Activated naive CD8-positive, alpha-beta T cell (primary cell): ENCODE results near the gene STXBP1.

Source experiments
- H3K27ac Mint-ChIP-seq: one replicate; pipeline ENCODE4 v1.8.0; 2021; ENCODE audit warnings: mixed read lengths
- H3K27me3 Mint-ChIP-seq: one replicate; pipeline ENCODE4 v1.8.0; 2021; ENCODE audit warnings: mixed read lengths
- H3K36me3 Mint-ChIP-seq: one replicate; pipeline ENCODE4 v1.8.0; 2021; ENCODE audit warnings: mixed read lengths
- H3K4me1 Mint-ChIP-seq: one replicate; pipeline ENCODE4 v1.8.0; 2021; ENCODE audit warnings: low read depth, mixed read lengths
- H3K4me3 Mint-ChIP-seq: one replicate; pipeline ENCODE4 v1.8.0; 2021; ENCODE audit warnings: mild to moderate bottlenecking, mixed read lengths
- H3K9me3 Mint-ChIP-seq: one replicate; pipeline ENCODE4 v1.8.0; 2021; ENCODE audit warnings: low read depth, mixed read lengths

The STXBP1 gene

DNA sequence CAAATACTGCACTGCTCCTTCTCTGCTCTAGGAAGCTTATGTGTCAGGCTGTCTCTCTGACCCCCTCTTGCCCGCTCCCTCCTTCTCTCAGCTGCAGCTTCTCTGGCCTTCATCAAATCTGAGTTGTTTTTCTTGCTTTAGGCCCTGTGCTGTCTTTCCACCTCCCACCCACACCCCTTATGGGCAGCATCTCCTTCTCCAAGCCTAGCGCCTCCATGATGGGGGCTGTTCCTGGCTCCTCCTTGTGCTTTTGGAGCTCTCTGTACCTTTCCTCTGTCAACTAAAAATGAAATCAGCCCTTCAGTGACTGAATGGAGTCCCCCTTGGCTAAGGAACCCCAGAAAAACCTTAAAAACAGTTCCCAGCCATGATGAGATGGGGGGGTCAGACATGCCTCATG, 88.1 kb downstream of the STXBP1 start:
- Mint-ChIP-seq H3K27me3 (no peaks in the 10 kb centered on the region), H3K4me3 (peak overlapping the region; percentile 43), H3K27ac (peak overlapping the region; percentile 16), H3K4me1 (peaks cover 11% of the 10 kb centered on the region), H3K9me3 (no peaks in the 10 kb centered on the region), H3K36me3 (no peaks in the 10 kb centered on the region)

DNA sequence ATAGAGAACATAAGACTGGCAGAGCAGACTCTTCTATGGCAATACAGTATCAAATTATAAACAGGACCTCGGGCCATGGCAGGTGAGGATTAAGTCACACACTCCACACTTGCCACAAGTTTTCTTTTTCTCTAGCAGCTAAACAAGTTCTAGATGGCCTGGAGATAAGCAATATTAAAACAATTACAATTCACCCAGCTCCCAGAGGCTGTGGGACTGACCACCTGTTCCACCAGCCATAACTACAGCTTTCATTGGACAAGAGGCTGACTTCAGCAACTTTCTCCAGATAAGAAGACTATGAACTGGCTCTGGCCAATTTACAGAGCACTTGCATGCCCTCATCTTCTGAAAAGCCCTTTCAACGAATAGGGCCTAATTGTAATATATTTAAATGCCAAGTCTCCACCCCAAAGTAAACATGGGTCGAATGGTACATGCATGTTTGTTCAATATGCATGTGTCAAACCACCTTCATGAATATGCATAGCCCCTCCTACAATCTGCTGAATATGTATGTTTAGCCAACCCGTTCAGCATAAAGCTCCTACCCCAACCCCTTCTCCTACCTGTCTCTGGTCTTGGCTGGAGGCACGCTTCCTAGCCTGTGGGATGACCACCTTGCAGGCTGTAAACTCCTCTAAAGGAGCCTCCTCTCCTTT, 88.6 kb downstream of the STXBP1 start:
- H3K27ac Mint-ChIP-seq, result peak overlapping the region; percentile 16
- peaks cover 11% of the 10 kb centered on the region for H3K4me1 Mint-ChIP-seq
- H3K4me3 Mint-ChIP-seq, result peak overlapping the region; percentile 43
- no peaks in the 10 kb centered on the region for H3K27me3 Mint-ChIP-seq
- no peaks in the 10 kb centered on the region for H3K9me3 Mint-ChIP-seq
- no peaks in the 10 kb centered on the region for H3K36me3 Mint-ChIP-seq

DNA sequence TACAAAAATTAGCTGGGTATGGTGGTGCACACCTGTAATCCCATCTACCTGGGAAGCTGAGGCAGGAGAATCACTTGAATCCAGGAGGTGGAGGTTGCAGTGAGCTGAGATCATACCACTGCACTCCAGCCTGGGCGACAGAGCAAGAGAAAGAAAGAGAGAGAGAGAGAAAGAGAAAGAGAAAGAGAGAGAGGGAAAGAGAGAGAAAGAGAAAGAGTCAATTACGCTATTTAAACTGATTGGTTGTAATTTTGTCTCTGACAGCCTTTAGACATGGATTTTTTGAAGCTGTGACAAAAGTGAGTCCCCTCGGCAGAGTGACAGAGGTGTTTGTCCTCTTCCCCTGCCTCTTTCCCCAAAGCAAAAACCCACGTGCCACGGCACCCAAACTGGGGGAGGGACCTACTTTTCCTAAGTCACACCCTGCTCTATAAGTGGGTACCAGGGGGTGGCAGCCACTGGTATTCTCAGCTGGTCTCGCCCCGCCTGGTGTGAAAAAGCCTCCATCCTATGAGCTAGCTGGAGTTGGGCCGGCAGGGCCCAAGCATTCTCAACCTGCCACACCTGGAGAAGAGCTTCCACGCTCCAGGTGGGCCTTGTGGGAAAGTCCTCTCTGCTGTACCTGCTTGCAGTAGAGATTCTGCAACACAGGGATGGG, 91.3 kb downstream of the STXBP1 start:
- H3K9me3 Mint-ChIP-seq, result no peaks in the 10 kb centered on the region
- no peaks in the 10 kb centered on the region for H3K27me3 Mint-ChIP-seq
- H3K4me1 Mint-ChIP-seq, result peaks cover 23% of the 10 kb centered on the region
- H3K27ac Mint-ChIP-seq, result no peak overlapping the region
- no peaks in the 10 kb centered on the region for H3K36me3 Mint-ChIP-seq
- no peak overlapping the region for H3K4me3 Mint-ChIP-seq

DNA sequence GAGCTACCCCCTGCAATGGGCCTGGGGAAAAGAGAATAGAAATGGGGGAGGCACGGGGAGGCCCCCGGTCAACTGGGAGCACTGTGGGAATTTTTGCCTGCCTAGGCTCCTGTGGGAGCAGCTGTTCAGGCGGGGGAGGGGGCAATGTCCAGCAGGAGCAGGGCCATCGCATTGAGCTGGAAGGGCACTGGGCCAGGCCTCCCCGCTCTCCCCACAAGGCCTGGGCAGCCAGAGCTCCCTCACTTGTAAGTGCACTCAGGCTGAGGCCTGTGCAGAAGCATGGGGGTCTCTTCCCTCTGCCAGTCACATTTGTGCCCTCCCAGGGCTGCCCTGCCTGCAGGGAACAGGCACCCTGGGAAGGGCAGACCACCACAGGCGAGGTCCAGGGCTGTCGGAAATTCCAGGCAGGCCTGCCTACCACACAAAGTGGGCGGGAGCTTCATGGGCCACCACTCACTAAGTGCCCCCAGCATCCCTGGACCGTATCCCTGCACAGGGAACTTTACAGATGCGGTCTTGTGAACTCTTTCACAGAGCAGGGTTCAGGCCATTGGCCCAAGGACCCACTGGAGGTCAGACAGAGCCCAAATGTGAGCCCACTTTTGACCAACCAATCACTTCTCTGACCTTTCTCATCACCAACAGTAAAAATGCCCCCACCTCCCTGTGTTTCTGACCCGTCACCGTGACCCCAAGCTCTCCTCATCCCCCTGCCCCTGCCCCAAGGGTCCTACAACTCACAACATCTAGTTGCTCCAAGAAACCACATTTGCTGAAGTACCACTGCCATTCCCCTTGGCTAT, 93.7 kb downstream of the STXBP1 start:
- Mint-ChIP-seq H3K27me3 (no peaks in the 10 kb centered on the region), H3K9me3 (no peaks in the 10 kb centered on the region), H3K36me3 (peaks cover 2% of the 10 kb centered on the region), H3K27ac (no peak overlapping the region), H3K4me3 (no peak overlapping the region), H3K4me1 (peaks cover 22% of the 10 kb centered on the region)

DNA sequence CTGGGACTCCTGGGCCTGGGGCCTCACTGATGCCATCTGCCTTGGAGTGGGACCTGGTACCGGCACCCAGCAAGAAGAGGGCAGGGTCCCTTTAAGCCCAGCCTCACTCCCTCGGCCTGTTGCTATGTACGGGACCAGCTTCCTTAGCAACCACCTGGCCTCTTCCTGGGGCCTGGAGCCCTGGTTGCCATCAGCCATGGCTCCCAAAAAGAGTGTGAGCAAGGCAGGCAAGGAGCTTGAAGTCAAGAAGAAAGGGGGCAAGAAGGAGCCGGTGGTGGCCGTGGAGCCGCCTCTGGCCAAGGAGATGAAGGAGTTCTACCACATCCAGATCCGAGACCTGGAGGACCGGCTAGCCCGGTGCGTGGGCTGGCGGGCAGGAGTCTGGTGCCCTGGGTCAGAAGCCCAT, 94.8 kb downstream of the STXBP1 start, which contains the start of gene CFAP157:
TSS of gene CFAP157 (plus strand) at position 153 of the 406 bp plus-strand sequence. CDS start at position 197, 44 bp downstream.
- peaks cover 28% of the 10 kb centered on the region for H3K4me1 Mint-ChIP-seq
- H3K9me3 Mint-ChIP-seq, result no peaks in the 10 kb centered on the region
- H3K27me3 Mint-ChIP-seq, result no peaks in the 10 kb centered on the region
- H3K36me3 Mint-ChIP-seq, result peaks cover 2% of the 10 kb centered on the region
- no peak within 1 kb of the TSS for H3K27ac Mint-ChIP-seq
- no peak within 1 kb of the TSS for H3K4me3 Mint-ChIP-seq

DNA sequence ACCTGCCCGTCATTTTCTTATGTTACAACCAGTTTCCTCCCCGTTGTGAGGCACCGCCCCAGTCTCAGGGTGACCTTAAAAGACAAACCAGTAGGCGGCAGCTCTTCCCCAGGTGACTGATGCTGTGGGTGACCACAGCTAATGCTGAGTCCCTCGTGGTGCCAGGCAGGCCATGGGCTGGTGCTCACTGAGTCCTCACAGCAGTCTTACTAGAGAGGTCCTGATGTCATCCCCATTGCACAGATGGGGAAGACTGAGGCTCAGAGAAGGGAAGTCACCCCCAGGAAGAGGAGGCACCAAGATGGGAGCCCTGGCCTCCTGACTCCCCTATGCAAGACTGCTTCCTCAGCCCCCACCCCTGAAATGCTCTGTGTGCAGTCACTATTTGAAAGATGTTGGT, 95.7 kb downstream of the STXBP1 start:
- no peaks in the 10 kb centered on the region for H3K9me3 Mint-ChIP-seq

DNA sequence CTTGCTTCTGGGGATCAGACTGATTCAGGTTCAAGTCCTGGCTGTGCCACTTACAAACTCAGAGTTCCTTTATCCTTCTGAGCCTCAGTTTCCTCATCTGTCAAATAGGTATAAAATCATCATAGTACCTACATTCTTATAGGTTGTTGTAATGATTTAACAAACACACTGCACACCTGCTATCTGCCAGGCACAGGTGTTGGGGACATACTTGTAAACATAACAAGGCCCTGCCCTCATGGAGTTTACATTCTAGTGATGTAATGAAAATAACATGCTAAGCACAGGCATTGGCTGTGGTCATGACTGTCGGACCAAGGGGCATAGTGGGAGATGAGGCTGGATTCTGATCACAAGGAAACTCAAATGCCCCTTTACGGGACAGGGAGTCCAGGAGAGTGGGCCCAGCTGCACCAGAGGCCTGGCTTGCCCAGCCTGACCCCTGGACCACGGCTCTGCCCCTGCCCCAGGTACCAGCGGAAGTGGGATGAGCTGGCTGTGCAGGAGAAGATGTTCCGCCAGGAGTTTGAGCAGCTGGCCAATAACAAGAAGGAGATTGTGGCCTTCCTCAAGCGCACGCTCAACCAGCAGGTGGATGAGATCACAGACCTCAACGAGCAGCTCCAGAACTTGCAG, 97.0 kb downstream of the STXBP1 start:
- Mint-ChIP-seq H3K4me3 (no peak overlapping the region), H3K36me3 (peaks cover 2% of the 10 kb centered on the region), H3K27me3 (no peaks in the 10 kb centered on the region), H3K27ac (no peak overlapping the region), H3K4me1 (peaks cover 34% of the 10 kb centered on the region), H3K9me3 (no peaks in the 10 kb centered on the region)

More for the DNA sequence above, 95.7 kb downstream of the STXBP1 start:
- H3K27ac Mint-ChIP-seq, result no peak overlapping the region
- peaks cover 2% of the 10 kb centered on the region for H3K36me3 Mint-ChIP-seq
- peaks cover 31% of the 10 kb centered on the region for H3K4me1 Mint-ChIP-seq
- no peaks in the 10 kb centered on the region for H3K27me3 Mint-ChIP-seq
- H3K4me3 Mint-ChIP-seq, result no peak overlapping the region

DNA sequence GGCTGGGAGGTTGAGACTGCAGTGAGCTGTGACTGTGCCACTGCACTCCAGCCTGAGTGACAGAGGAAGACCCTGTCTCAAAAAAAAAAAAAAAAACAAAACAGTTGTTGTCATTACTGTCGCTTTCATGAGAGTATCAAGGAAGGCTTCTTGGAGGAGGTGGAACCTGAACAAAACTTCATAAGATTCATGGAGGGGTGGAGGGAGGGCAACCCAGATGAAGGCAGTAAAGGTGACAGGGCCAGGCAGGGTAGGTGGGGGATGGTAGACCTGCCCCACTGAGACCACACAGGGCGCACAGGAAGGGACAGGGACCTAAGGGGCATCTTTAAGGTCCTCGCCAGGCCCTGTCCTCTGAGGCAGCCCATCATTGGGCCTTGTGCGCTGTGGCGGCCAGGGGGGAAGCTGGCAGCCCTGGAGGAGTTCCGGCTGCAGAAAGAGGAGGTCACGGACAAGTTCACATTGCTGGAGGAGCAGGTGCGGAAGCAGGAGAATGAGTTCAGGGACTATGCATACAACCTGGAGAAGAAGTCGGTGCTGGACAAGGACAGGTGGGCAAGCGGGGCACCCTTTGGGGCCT, 98.2 kb downstream of the STXBP1 start:
- peaks cover 38% of the 10 kb centered on the region for H3K4me1 Mint-ChIP-seq
- H3K4me3 Mint-ChIP-seq, result no peak overlapping the region
- H3K27ac Mint-ChIP-seq, result no peak overlapping the region
- no peaks in the 10 kb centered on the region for H3K27me3 Mint-ChIP-seq
- H3K36me3 Mint-ChIP-seq, result peaks cover 2% of the 10 kb centered on the region
- no peaks in the 10 kb centered on the region for H3K9me3 Mint-ChIP-seq

DNA sequence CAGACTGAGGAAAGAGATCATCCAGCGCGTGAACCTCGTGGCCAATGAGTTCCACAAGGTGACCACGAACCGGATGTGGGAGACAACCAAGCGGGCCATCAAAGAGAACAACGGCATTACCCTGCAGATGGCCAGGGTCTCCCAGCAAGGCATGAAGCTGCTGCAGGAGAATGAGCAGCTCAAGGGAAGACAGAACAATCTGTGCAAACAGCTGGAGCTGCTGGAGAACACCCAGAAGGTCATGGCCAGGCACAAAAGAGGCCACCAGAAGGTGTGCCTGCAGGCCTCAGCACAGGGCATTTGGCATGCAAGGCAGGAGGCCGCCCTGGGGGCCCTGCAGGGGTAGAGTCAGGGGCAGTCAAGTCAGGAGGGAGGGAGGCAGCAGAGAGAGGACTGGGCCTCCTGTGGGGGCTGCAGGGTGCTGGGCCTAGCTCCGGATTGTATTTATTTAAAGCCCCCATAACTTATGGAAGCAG, 99.2 kb downstream of the STXBP1 start:
- H3K27ac Mint-ChIP-seq, result no peak overlapping the region
- H3K4me1 Mint-ChIP-seq, result peaks cover 44% of the 10 kb centered on the region
- H3K27me3 Mint-ChIP-seq, result no peaks in the 10 kb centered on the region
- H3K4me3 Mint-ChIP-seq, result peak overlapping the region; percentile 31
- H3K9me3 Mint-ChIP-seq, result no peaks in the 10 kb centered on the region
- peaks cover 2% of the 10 kb centered on the region for H3K36me3 Mint-ChIP-seq

DNA sequence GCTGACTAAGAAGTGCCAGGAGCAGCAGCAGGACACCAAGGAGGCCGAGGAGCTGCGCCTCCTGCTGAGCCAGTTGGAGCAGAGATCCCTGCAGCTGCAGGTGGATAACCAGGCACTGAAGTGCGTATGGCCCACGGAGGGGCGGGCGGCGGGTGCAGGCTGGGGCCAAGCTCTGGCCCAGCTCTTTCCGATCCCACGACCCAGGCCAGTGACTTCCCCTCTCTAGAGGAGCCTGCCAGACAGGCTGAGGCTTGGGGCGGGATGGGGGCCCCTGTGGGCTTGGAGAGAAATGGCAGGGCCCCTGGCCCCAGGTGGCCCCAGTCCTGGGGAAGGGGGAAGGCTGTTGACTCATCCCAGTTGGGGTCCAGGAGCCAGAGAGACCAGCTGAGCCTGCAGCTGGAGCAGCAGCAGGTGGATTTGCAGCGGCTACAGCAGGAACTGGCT, 99.8 kb downstream of the STXBP1 start:
- Mint-ChIP-seq H3K27ac (no peak overlapping the region), H3K27me3 (no peaks in the 10 kb centered on the region), H3K36me3 (peaks cover 2% of the 10 kb centered on the region), H3K4me1 (peaks cover 44% of the 10 kb centered on the region), H3K4me3 (no peak overlapping the region), H3K9me3 (no peaks in the 10 kb centered on the region)

DNA sequence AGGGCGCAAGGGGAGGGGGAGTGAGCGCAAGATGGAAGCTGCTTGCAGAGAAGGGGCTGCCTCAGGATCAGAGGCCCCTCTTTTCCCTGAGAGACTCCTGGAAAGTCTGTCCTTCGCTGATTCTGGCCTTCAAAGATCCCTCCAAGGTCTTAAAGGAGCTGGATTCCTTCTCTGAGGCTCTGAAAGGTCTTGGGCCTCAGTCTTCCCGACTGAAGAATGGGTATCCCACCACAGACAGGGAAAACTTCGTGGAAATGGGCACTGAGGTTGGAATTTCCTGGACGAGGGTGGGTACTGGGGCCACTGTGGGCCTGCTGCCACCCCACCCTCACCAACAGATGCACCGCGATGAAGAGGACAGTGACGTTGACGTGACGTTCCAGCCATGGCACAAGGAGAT, 100.3 kb downstream of the STXBP1 start:
- H3K4me1 Mint-ChIP-seq, result peaks cover 39% of the 10 kb centered on the region
- H3K9me3 Mint-ChIP-seq, result no peaks in the 10 kb centered on the region
- no peak overlapping the region for H3K27ac Mint-ChIP-seq
- no peak overlapping the region for H3K4me3 Mint-ChIP-seq
- H3K27me3 Mint-ChIP-seq, result no peaks in the 10 kb centered on the region
- peaks cover 2% of the 10 kb centered on the region for H3K36me3 Mint-ChIP-seq

DNA sequence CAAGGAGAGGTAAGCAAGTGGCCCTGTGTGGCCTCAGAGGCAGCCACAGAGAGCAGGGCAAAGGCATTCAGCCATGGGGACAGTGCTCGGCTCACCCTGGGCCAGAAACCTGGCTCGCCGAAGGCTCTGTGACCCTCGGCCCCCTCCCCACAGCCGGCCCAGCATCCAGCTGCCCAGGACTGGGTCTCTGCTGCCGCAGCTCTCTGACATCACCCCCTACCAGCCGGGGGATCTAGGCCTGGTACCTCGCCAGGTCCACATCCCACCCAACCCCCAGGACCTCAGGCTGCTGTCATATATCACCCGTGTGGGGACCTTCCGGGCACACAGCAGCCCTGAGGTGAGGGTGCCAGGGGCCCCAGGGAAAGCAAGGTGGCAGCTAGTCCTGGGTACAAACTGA, 100.8 kb downstream of the STXBP1 start:
- no peak overlapping the region for H3K27ac Mint-ChIP-seq
- no peaks in the 10 kb centered on the region for H3K27me3 Mint-ChIP-seq
- no peak overlapping the region for H3K4me3 Mint-ChIP-seq
- peaks cover 2% of the 10 kb centered on the region for H3K36me3 Mint-ChIP-seq
- H3K9me3 Mint-ChIP-seq, result no peaks in the 10 kb centered on the region
- H3K4me1 Mint-ChIP-seq, result peaks cover 34% of the 10 kb centered on the region

DNA sequence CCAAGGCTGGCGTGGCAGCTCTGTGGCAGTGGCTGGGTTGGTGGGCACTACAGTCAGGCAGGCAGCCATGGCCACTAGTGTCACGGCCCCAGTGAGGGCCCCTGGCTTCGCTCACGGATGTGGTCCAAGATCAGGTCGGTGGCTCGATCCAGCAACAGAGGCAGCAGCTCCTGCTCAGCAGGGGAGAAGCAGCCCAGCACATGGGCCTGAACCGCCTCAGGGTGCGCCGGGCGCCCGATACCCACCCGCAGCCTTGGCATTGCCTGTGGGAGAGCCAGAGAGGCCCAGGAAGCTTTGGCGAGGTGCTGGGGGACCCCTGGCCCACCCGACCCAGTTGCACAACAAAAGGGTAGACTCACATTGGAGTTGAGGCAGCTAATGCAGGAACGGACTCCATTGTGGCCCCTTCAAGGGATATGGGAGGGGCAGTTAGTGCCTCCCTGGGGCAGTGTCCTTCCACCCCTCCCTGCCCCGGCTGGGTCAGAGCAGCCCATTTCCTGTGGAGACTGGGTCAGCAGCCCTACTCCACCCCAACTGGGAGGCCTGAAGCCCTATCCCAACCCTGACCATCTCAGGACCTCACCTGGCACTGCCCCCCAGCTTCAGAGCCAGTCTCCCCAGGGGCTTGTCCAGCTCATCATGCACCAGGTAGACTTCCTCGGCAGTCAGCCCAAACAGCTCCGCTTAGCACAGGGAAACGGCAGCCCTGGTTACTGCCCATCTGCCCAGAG, 102.1 kb downstream of the STXBP1 start:
- Mint-ChIP-seq H3K27ac (peak overlapping the region; percentile 34), H3K4me1 (peaks cover 36% of the 10 kb centered on the region), H3K9me3 (no peaks in the 10 kb centered on the region), H3K4me3 (peak overlapping the region; percentile 85), H3K27me3 (no peaks in the 10 kb centered on the region), H3K36me3 (no peaks in the 10 kb centered on the region)

DNA sequence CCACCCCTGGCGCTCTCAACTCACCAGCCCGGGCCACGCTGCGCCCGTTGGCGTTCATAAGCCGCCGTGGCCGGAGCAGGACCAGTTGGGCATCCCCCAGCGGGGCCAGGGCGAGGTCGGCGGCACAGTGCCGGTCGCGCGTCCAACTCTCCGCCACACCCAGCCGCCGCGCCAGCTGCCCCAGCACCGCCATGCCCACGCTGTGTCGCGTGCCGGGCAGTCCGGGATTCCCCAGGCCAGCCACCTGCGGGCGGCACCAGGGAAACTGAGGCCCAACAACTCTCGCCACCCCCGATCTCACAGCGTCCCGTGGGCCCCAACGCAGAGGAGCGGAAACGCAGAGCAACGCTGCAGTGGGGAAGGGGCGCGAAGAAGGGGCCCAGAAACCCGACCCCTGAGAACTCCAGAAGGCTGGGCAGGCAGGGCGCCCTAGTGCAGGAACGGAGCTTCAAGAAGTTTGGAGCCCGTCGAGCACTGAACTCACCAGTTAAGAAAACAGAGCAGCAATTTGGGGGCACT, 102.9 kb downstream of the STXBP1 start:
- H3K27ac Mint-ChIP-seq, result peak overlapping the region; percentile 98
- H3K4me1 Mint-ChIP-seq, result peaks cover 44% of the 10 kb centered on the region
- no peaks in the 10 kb centered on the region for H3K27me3 Mint-ChIP-seq
- no peaks in the 10 kb centered on the region for H3K9me3 Mint-ChIP-seq
- H3K4me3 Mint-ChIP-seq, result peak overlapping the region; percentile 100
- no peaks in the 10 kb centered on the region for H3K36me3 Mint-ChIP-seq
